H9 (cell line): ENCODE results near the gene PLCH1. TPM values are rescaled to one million over a fixed set of nuclear protein-coding genes. Genes with fewer than 3 reads are reported as not detected.

Experiments used
- DNase-seq: peaks from one replicate; pipeline ENCODE4 v3.0.0-alpha.2; 2017
- H2AFZ ChIP-seq: one replicate; pipeline ENCODE4 v1.6.1; 2013; ENCODE audit warnings: mild to moderate bottlenecking, low read length, control low read depth, moderate library complexity
- H2AK5ac ChIP-seq: 2 replicates; pipeline ENCODE4 v1.6.1; 2013; ENCODE audit warnings: low read length, control low read depth, mixed read lengths; ENCODE audit not compliant: insufficient read length
- H2BK120ac ChIP-seq: one replicate; pipeline ENCODE4 v1.6.1; 2013; ENCODE audit warnings: low read depth, mild to moderate bottlenecking, low read length, control low read depth, inconsistent platforms; ENCODE audit not compliant: poor library complexity, severe bottlenecking
- H2BK12ac ChIP-seq: 2 replicates; pipeline ENCODE4 v1.6.1; 2013; ENCODE audit warnings: low read length, control low read depth, mixed read lengths, low read depth; ENCODE audit not compliant: insufficient read length
- H2BK15ac ChIP-seq: 2 replicates; pipeline ENCODE4 v1.6.1; 2013; ENCODE audit warnings: low read depth, low read length, control low read depth
- H2BK20ac ChIP-seq: one replicate; pipeline ENCODE4 v1.6.1; 2013; ENCODE audit warnings: low read depth, mild to moderate bottlenecking, low read length, control low read depth, inconsistent platforms; ENCODE audit not compliant: poor library complexity, severe bottlenecking
- H2BK5ac ChIP-seq: 2 replicates; pipeline ENCODE4 v1.6.1; 2013; ENCODE audit warnings: low read length, control low read depth, mixed read lengths; ENCODE audit not compliant: insufficient read length
- H3K14ac ChIP-seq: 2 replicates; pipeline ENCODE4 v1.6.1; 2013; ENCODE audit warnings: low read length, control low read depth; ENCODE audit not compliant: insufficient read depth
- H3K18ac ChIP-seq: 2 replicates; pipeline ENCODE4 v1.6.1; 2013; ENCODE audit warnings: low read depth, mild to moderate bottlenecking, mixed read lengths, low read length, control low read depth; ENCODE audit not compliant: insufficient read length
- H3K23ac ChIP-seq: 2 replicates; pipeline ENCODE4 v1.6.1; 2013; ENCODE audit warnings: low read length, control low read depth, mixed read lengths, low read depth; ENCODE audit not compliant: insufficient read length
- H3K23me2 ChIP-seq: 2 replicates; pipeline ENCODE4 v1.6.1; 2013; ENCODE audit warnings: low read depth, mild to moderate bottlenecking, mixed read lengths, low read length, control low read depth; ENCODE audit not compliant: insufficient read length, poor library complexity, severe bottlenecking
- H3K27ac ChIP-seq: 2 replicates; pipeline ENCODE4 v1.5.1; 2013; ENCODE audit warnings: low read length, control low read depth, mixed read lengths, low read depth; ENCODE audit not compliant: insufficient read length
- H3K27me3 ChIP-seq: 2 replicates; pipeline ENCODE4 v1.6.1; 2013; ENCODE audit warnings: low read length, control low read depth, inconsistent platforms; ENCODE audit not compliant: insufficient read depth
- H3K4ac ChIP-seq: 2 replicates; pipeline ENCODE4 v1.6.1; 2013; ENCODE audit warnings: low read depth, mild to moderate bottlenecking, control low read depth, inconsistent platforms, low read length, moderate library complexity
- H3K4me1 ChIP-seq: 2 replicates; pipeline ENCODE4 v1.6.1; 2013; ENCODE audit warnings: low read length, control low read depth, inconsistent platforms; ENCODE audit not compliant: insufficient read depth
- H3K4me2 ChIP-seq: 2 replicates; pipeline ENCODE4 v1.6.1; 2013; ENCODE audit warnings: low read length, control low read depth, mixed read lengths; ENCODE audit not compliant: insufficient read length, insufficient read depth
- H3K56ac ChIP-seq: 2 replicates; pipeline ENCODE4 v1.6.1; 2013; ENCODE audit warnings: low read depth, mild to moderate bottlenecking, mixed read lengths, low read length, control low read depth; ENCODE audit not compliant: insufficient read length
- H3K79me1 ChIP-seq: 2 replicates; pipeline ENCODE4 v1.6.1; 2013; ENCODE audit warnings: low read depth, mild to moderate bottlenecking, moderate library complexity, low read length, control low read depth, inconsistent platforms; ENCODE audit not compliant: insufficient read depth, poor library complexity, severe bottlenecking
- H3K79me2 ChIP-seq: 2 replicates; pipeline ENCODE4 v1.6.1; 2013; ENCODE audit warnings: low read length, control low read depth, inconsistent platforms; ENCODE audit not compliant: insufficient read depth
- H3K9ac ChIP-seq: 2 replicates; pipeline ENCODE4 v1.6.1; 2013; ENCODE audit warnings: low read length, control low read depth, mixed read lengths; ENCODE audit not compliant: insufficient read length; ENCODE audit errors: extremely low read depth
- H3K9me3 ChIP-seq: one replicate; pipeline ENCODE4 v1.6.1; 2013; ENCODE audit warnings: low read depth, low read length, inconsistent platforms; ENCODE audit not compliant: control insufficient read depth
- H3T11ph ChIP-seq: one replicate; pipeline ENCODE4 v1.6.1; 2013; ENCODE audit warnings: mild to moderate bottlenecking, low read length, control low read depth, inconsistent platforms
- H4K20me1 ChIP-seq: one replicate; pipeline ENCODE4 v1.6.1; 2013; ENCODE audit not compliant: control insufficient read depth, insufficient read length, insufficient read depth
- H4K5ac ChIP-seq: 2 replicates; pipeline ENCODE4 v1.6.1; 2013; ENCODE audit warnings: low read depth, mild to moderate bottlenecking, mixed read lengths, low read length, control low read depth; ENCODE audit not compliant: insufficient read length
- H4K8ac ChIP-seq: replicated peaks from 2 replicates; pipeline ENCODE4 v1.6.1; 2013; ENCODE audit warnings: low read length, control low read depth, mixed read lengths, low read depth; ENCODE audit not compliant: insufficient read length
- H4K91ac ChIP-seq: 2 replicates; pipeline ENCODE4 v1.6.1; 2013; ENCODE audit warnings: low read depth, mild to moderate bottlenecking, moderate library complexity, mixed read lengths, low read length, control low read depth; ENCODE audit not compliant: insufficient read length
- H3K27ac Mint-ChIP-seq, 3 experiments: 2 replicates in 2 of 3; 3 replicates in 1 of 3; pipeline ENCODE4 v1.8.0; 2020 to 2021; ENCODE audit warnings: mixed read lengths in 3 of 3, mild to moderate bottlenecking in 1 of 3, moderate library complexity in 1 of 3
- H3K27me3 Mint-ChIP-seq: 2 replicates; pipeline ENCODE4 v1.8.0; 2021; ENCODE audit warnings: low read depth, mild to moderate bottlenecking, moderate library complexity, mixed read lengths
- H3K36me3 Mint-ChIP-seq, 3 experiments: 2 replicates in 2 of 3; 3 replicates in 1 of 3; pipeline ENCODE4 v1.8.0; 2020 to 2021; ENCODE audit warnings: low read depth in 3 of 3, mixed read lengths in 3 of 3; ENCODE audit not compliant: insufficient read depth in 1 of 3
- H3K4me1 Mint-ChIP-seq, 2 experiments: 2 replicates each; pipeline ENCODE4 v1.8.0; 2020; ENCODE audit warnings: mixed read lengths in 2 of 2
- H3K4me3 Mint-ChIP-seq, 2 experiments: 2 replicates in 1 of 2; 3 replicates in 1 of 2; pipeline ENCODE4 v1.8.0; 2020 to 2021; ENCODE audit warnings: mild to moderate bottlenecking in 2 of 2, mixed read lengths in 2 of 2, moderate library complexity in 1 of 2
- H3K9me3 Mint-ChIP-seq, 2 experiments: 2 replicates in 1 of 2; 3 replicates in 1 of 2; pipeline ENCODE4 v1.8.0; 2020; ENCODE audit warnings: mild to moderate bottlenecking in 2 of 2, mixed read lengths in 2 of 2, moderate library complexity in 1 of 2
- WGBS: extraction: QIAGEN DNeasy Blood & Tissue Kit; methylation state at CpG from one replicate; pipeline ENCODE4 v1.1.7; 2013; ENCODE audit warnings: missing lambda C conversion rate, low lambda C conversion rate, mixed read lengths; ENCODE audit not compliant: insufficient read length; ENCODE audit errors: extremely low coverage; 5-methylcytosine and 5-hydroxymethylcytosine counted together
- total RNA-seq: library from RNA; stranded (reverse); gene quantifications from 2 replicates; pipeline ENCODE4 v1.2.1, GENCODE V29; 2021
- TF ChIP-seq, protein P1 (sequence below): fragments of 200-600 bp; sonication (generic); conservative IDR thresholded peaks from 3 replicates; pipeline ENCODE4 v1.8.0; 2021; ENCODE audit warnings: antibody characterized with exemption, mild to moderate bottlenecking

Gene PLCH1
- total RNA-seq, 1 experiment from 2014 or later: 19.0 TPM

DNA sequence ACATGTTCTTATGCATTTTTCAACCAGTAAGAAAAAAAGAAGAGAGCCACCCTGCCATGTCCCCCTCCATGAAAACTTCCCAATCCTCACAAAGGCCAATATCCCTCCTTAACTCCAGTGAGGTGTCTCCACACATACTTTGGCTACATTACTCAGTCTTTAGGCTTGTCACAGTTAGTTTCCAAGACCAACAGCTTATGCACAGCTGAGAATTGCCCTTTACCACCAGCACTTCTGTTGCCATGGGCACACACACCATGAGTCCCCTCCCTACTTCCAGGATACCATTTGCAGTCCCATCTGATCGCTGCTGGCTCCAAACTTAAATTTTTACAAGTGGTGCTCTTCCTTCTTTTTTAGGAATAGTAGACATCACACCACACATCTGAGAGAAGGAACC, 301.1 kb downstream of the PLCH1 start:
- Histone ChIP-seq H4K8ac (no peak overlapping the region), H3K4me1 (no peaks in the 10 kb centered on the region), H2AK5ac (no peak overlapping the region), H3K79me1 (no peaks in the 10 kb centered on the region), H3K56ac (no peak overlapping the region), H4K91ac (no peak overlapping the region), H2BK20ac (no peak overlapping the region), H3K18ac (no peak overlapping the region), H3K23me2 (no peaks in the 10 kb centered on the region), H3K4ac (no peak overlapping the region), H3K9ac (no peak overlapping the region), H3T11ph (no peak overlapping the region), H2BK120ac (no peak overlapping the region), H4K5ac (no peak overlapping the region), H3K14ac (no peak overlapping the region), H3K27me3 (no peaks in the 10 kb centered on the region), H4K20me1 (no peaks in the 10 kb centered on the region), H3K23ac (no peak overlapping the region), H3K27ac (no peak overlapping the region), H3K4me2 (no peak overlapping the region), H2BK15ac (no peak overlapping the region), H3K79me2 (no peaks in the 10 kb centered on the region), H2AFZ (no peak overlapping the region), H3K9me3 (no peaks in the 10 kb centered on the region), H2BK12ac (no peak overlapping the region), H2BK5ac (no peak overlapping the region)
- H3K27ac Mint-ChIP-seq: no peak overlapping the region
- DNase-seq: no peak
- H3K27me3 Mint-ChIP-seq: no peaks in the 10 kb centered on the region; the same call in 1 of the 2 replicates
- H3K4me3 Mint-ChIP-seq: no peak overlapping the region
- no peaks in the 10 kb centered on the region for H3K9me3 Mint-ChIP-seq
- no peaks in the 10 kb centered on the region for H3K4me1 Mint-ChIP-seq
- H3K36me3 Mint-ChIP-seq: no peaks in the 10 kb centered on the region
- TF ChIP-seq, protein P1, sequence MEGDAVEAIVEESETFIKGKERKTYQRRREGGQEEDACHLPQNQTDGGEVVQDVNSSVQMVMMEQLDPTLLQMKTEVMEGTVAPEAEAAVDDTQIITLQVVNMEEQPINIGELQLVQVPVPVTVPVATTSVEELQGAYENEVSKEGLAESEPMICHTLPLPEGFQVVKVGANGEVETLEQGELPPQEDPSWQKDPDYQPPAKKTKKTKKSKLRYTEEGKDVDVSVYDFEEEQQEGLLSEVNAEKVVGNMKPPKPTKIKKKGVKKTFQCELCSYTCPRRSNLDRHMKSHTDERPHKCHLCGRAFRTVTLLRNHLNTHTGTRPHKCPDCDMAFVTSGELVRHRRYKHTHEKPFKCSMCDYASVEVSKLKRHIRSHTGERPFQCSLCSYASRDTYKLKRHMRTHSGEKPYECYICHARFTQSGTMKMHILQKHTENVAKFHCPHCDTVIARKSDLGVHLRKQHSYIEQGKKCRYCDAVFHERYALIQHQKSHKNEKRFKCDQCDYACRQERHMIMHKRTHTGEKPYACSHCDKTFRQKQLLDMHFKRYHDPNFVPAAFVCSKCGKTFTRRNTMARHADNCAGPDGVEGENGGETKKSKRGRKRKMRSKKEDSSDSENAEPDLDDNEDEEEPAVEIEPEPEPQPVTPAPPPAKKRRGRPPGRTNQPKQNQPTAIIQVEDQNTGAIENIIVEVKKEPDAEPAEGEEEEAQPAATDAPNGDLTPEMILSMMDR: no peak
- no CpG with 5 or more reads among the region's 1 CpG for WGBS
